ENCODE results near the gene C9orf72. TPM values are rescaled to one million over a fixed set of nuclear protein-coding genes. Genes with fewer than 3 reads are reported as not detected.
"Not testable (repeated sequence)": the region's sequence is repeated elsewhere in the genome, so short reads cannot be mapped to it uniquely, and the experiment has no call there.

The C9orf72 gene
- total RNA-seq, 1 donor from 2014 or later = 20.3 TPM

- TF ChIP-seq, protein P1, sequence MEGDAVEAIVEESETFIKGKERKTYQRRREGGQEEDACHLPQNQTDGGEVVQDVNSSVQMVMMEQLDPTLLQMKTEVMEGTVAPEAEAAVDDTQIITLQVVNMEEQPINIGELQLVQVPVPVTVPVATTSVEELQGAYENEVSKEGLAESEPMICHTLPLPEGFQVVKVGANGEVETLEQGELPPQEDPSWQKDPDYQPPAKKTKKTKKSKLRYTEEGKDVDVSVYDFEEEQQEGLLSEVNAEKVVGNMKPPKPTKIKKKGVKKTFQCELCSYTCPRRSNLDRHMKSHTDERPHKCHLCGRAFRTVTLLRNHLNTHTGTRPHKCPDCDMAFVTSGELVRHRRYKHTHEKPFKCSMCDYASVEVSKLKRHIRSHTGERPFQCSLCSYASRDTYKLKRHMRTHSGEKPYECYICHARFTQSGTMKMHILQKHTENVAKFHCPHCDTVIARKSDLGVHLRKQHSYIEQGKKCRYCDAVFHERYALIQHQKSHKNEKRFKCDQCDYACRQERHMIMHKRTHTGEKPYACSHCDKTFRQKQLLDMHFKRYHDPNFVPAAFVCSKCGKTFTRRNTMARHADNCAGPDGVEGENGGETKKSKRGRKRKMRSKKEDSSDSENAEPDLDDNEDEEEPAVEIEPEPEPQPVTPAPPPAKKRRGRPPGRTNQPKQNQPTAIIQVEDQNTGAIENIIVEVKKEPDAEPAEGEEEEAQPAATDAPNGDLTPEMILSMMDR (IDR thresholded peaks at IDR 0.05; ENCODE audit: insufficient read depth, low read length, severe bottlenecking) = no peak
- Histone ChIP-seq H3K36me3 (ENCODE audit: control insufficient read depth, insufficient read depth, low read length) (no peaks in the 10 kb centered on the region), H3K27me3 (ENCODE audit: control insufficient read depth, insufficient read depth, low read length) (no peaks in the 10 kb centered on the region), H3K4me3 (ENCODE audit: low read depth, low read length) (no peak overlapping the region)
- DNase-seq (ENCODE audit: low read depth) = no peak
- FAIRE-seq = no peak
Measured at GRCh38 chr9:27504259-27504658, 69.0 kb downstream of the C9orf72 start.

- no peaks in the 10 kb centered on the region for H3K27me3 ChIP-seq (ENCODE audit: control insufficient read depth, insufficient read depth, low read length)
- FAIRE-seq (peak; percentile 13), DNase-seq (ENCODE audit: low read depth) (no peak)
- TF ChIP-seq, protein P1 (IDR thresholded peaks at IDR 0.05; ENCODE audit: insufficient read depth, low read length, severe bottlenecking) = no peak
- no peaks in the 10 kb centered on the region for H3K36me3 ChIP-seq (ENCODE audit: control insufficient read depth, insufficient read depth, low read length)
- no peak overlapping the region for H3K4me3 ChIP-seq (ENCODE audit: low read depth, low read length)
Measured at GRCh38 chr9:27503623-27504022, 69.7 kb downstream of the C9orf72 start.

GRCh38 chr9:27500902-27501301, 72.4 kb downstream of the C9orf72 start:
- H3K36me3 ChIP-seq (ENCODE audit: control insufficient read depth, insufficient read depth, low read length) = not testable (repeated sequence)

GRCh38 chr9:27499451-27499850, 73.8 kb downstream of the C9orf72 start:
- Histone ChIP-seq H3K4me3 (ENCODE audit: low read depth, low read length) (no peak overlapping the region), H3K36me3 (ENCODE audit: control insufficient read depth, insufficient read depth, low read length) (no peaks in the 10 kb centered on the region), H3K27me3 (ENCODE audit: control insufficient read depth, insufficient read depth, low read length) (no peaks in the 10 kb centered on the region)
- FAIRE-seq (no peak), DNase-seq (ENCODE audit: low read depth) (peak; percentile 99)
- TF ChIP-seq, protein P1 (IDR thresholded peaks at IDR 0.05; ENCODE audit: insufficient read depth, low read length, severe bottlenecking) = no peak

More at GRCh38 chr9:27500902-27501301, 72.4 kb downstream of the C9orf72 start:
- not testable (repeated sequence) for DNase-seq (ENCODE audit: low read depth); H3K27me3 ChIP-seq (ENCODE audit: control insufficient read depth, insufficient read depth, low read length); FAIRE-seq; H3K4me3 ChIP-seq (ENCODE audit: low read depth, low read length)

DNA sequence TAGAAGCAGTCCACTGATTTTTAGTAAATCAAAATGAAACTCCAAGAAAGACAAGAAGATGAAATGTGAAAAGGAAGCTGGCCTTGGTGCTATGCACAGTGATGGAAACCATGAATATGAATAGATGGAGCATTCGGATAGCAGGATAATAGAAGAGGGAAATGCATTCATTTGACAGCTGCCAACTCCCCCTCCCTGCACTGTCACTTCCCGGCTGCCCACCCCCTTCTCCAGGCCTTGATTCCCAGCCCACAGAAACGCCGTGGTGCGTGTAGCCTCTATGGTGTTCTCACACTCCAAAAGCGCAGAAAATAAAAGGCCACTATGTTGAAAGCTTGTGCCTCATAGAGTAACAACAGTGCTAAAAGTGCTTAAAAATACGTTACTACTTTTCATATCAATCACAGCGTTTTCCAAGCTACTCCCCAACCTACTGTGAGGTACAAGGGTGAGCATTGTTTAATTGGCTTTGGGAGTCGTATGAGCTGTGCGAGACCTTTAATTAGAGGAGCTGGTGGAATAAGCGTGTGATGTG, 75.3 kb downstream of the C9orf72 start:
- no peaks in the 10 kb centered on the region for H3K27me3 ChIP-seq (ENCODE audit: control insufficient read depth, insufficient read depth, low read length)
- no peak overlapping the region for H3K4me3 ChIP-seq (ENCODE audit: low read depth, low read length)
- no peaks in the 10 kb centered on the region for H3K36me3 ChIP-seq (ENCODE audit: control insufficient read depth, insufficient read depth, low read length)
- TF ChIP-seq, protein P1 (IDR thresholded peaks at IDR 0.05; ENCODE audit: insufficient read depth, low read length, severe bottlenecking) = no peak
- no peak for FAIRE-seq
- DNase-seq (ENCODE audit: low read depth) = no peak

Other genes with a start within 250 kb of the C9orf72 start
- gene IFNK, start 49.2 kb downstream of the C9orf72 start, total RNA-seq = not detected in 2 replicates
- 0.38 and 1.1 TPM in 2 replicates for gene MOB3B, start 43.7 kb downstream of the C9orf72 start, total RNA-seq

All from bronchial epithelial cell (primary cell).